Neural cell (in vitro differentiated cells): Measurements from ENCODE around the gene UQCC3.

ENCODE experiments used
- EP300 ChIP-seq: fragments of 450-650 bp; conservative IDR thresholded peaks from 2 replicates; pipeline ENCODE4 v1.6.1; 2014; ENCODE audit warnings: antibody characterized with exemption, mild to moderate bottlenecking, moderate library complexity; ENCODE audit not compliant: poor library complexity, severe bottlenecking
- EZH2 ChIP-seq: fragments of 200-600, 300-800 bp; shearing (Covaris generic), sonication (generic); IDR thresholded peaks from 2 replicates; pipeline ENCODE4 v1.6.1; 2014; ENCODE audit warnings: antibody characterized with exemption, low read length, borderline replicate concordance, mild to moderate bottlenecking; ENCODE audit not compliant: insufficient read depth, poor library complexity, severe bottlenecking
- MXI1 ChIP-seq: fragments of 450-650 bp; conservative IDR thresholded peaks from 2 replicates; pipeline ENCODE4 v1.6.1; 2014; ENCODE audit warnings: antibody characterized with exemption, mild to moderate bottlenecking; ENCODE audit not compliant: poor library complexity, severe bottlenecking
- POLR2AphosphoS5 ChIP-seq: IDR thresholded peaks from 2 replicates; pipeline ENCODE4 v1.6.1; 2012
- RAD21 ChIP-seq: fragments of 450-650 bp; conservative IDR thresholded peaks from 2 replicates; pipeline ENCODE4 v1.6.1; 2014; ENCODE audit warnings: antibody characterized with exemption, mild to moderate bottlenecking, moderate library complexity
- TAF1 ChIP-seq: IDR thresholded peaks from 2 replicates; pipeline ENCODE4 v1.6.1; 2012; ENCODE audit warnings: low read depth
- TF ChIP-seq, protein P1 (sequence below): fragments of 450-650 bp; IDR thresholded peaks from 2 replicates; pipeline ENCODE4 v1.5.1; 2014; ENCODE audit warnings: antibody characterized with exemption, mild to moderate bottlenecking, moderate library complexity; ENCODE audit not compliant: poor library complexity, severe bottlenecking

DNA sequence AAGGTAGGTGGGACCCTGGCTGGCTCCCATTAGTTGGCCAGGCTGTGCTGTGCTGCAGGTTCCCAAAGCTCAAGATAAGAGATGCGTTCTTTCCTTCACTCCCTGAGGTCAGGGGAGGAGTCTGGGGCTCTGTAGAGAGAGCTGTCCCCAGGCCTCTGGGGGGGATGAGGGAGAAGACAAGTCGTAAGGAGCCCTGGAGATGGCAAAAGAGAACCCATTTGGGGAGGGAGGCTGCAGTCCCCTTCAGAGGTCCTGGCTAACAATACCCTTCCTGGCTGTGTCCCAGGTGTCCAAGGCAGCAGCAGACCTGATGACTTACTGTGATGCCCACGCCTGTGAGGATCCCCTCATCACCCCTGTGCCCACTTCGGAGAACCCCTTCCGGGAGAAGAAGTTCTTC, 36.9 kb downstream of the UQCC3 start:
- TF ChIP-seq, protein P1, sequence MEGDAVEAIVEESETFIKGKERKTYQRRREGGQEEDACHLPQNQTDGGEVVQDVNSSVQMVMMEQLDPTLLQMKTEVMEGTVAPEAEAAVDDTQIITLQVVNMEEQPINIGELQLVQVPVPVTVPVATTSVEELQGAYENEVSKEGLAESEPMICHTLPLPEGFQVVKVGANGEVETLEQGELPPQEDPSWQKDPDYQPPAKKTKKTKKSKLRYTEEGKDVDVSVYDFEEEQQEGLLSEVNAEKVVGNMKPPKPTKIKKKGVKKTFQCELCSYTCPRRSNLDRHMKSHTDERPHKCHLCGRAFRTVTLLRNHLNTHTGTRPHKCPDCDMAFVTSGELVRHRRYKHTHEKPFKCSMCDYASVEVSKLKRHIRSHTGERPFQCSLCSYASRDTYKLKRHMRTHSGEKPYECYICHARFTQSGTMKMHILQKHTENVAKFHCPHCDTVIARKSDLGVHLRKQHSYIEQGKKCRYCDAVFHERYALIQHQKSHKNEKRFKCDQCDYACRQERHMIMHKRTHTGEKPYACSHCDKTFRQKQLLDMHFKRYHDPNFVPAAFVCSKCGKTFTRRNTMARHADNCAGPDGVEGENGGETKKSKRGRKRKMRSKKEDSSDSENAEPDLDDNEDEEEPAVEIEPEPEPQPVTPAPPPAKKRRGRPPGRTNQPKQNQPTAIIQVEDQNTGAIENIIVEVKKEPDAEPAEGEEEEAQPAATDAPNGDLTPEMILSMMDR, result no peak
- TF ChIP-seq MXI1 (no peak), EZH2 (no peak), TAF1 (no peak), POLR2AphosphoS5 (no peak), EP300 (no peak), RAD21 (no peak)
